Neuron (in vitro differentiated cells): Measurements from ENCODE around the gene PYHIN1.
A peak's percentile ranks its signal among the peaks of the same experiment; 100 is the strongest.
"Not testable (repeated sequence)": the region's sequence is repeated elsewhere in the genome, so short reads cannot be mapped to it uniquely, and the experiment has no call there.

Experiments used
- H2AFZ ChIP-seq: one replicate; pipeline ENCODE4 v1.6.1; 2013; ENCODE audit warnings: low read depth, mild to moderate bottlenecking, inconsistent platforms, low read length, moderate library complexity
- H3K27me3 ChIP-seq: one replicate; pipeline ENCODE4 v1.6.1; 2013; ENCODE audit warnings: low read length; ENCODE audit not compliant: insufficient read depth
- H3K36me3 ChIP-seq: one replicate; pipeline ENCODE4 v1.6.1; 2013; ENCODE audit warnings: low read length; ENCODE audit not compliant: insufficient read depth
- H3K4me1 ChIP-seq: one replicate; pipeline ENCODE4 v1.6.1; 2013; ENCODE audit warnings: low read length; ENCODE audit not compliant: insufficient read depth
- H3K4me3 ChIP-seq: 2 replicates; pipeline ENCODE4 v1.5.1; 2013; ENCODE audit warnings: mild to moderate bottlenecking, low read length, moderate library complexity
- H3K9me3 ChIP-seq: one replicate; pipeline ENCODE4 v1.6.1; 2013; ENCODE audit warnings: low read length

The PYHIN1 gene

DNA sequence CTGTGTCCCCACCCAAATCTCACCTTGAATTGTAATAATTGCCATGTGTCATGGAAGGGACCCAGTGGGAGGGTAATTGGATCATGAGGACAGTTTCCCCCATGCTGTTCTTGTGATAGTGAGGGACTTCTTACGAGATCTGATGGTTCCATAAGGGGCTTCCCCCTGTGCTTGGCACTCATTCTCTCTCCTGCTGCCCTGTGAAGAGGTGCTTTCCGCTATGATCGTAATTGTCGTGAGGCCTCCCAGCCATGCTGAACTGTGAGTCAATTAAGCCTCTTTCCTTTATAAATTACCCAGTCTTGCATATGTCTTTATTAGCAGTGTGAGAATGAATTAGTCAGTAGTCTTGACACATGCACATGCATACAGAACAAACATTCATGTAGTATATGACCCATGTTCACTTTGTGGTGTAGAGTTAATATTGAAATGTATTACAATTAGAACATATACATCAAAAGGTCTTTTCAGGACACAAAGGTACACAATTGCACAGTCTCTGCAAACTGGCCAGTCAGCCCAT lies 61.5 kb downstream of the PYHIN1 start:
- H3K4me3 ChIP-seq = no peak overlapping the region
- H3K36me3 ChIP-seq = no peaks in the 10 kb centered on the region
- no peaks in the 10 kb centered on the region for H3K4me1 ChIP-seq
- no peaks in the 10 kb centered on the region for H3K27me3 ChIP-seq
- H2AFZ ChIP-seq = no peak overlapping the region
- no peaks in the 10 kb centered on the region for H3K9me3 ChIP-seq

DNA sequence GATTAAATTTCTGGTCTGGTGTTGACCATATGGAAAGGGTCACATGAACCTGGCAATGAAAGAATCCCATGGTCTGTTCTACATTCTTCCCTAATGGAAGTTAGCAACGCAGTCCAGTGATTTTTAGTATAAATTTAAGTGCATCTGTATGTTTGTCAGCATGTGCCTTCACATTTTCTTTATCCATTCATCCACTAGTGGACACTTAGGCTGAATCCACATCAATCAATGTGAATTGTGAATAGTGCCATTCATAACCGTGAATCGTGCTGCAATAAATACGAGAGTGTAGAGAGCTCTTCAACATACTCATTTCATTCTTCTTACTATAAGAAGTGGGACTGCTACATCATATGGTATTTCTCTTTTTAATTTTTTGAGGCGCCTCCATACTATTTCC lies 65.6 kb downstream of the PYHIN1 start:
- H3K4me1 ChIP-seq = peaks cover 12% of the 10 kb centered on the region
- no peaks in the 10 kb centered on the region for H3K9me3 ChIP-seq
- H3K27me3 ChIP-seq = no peaks in the 10 kb centered on the region
- H3K4me3 ChIP-seq = no peak overlapping the region
- no peaks in the 10 kb centered on the region for H3K36me3 ChIP-seq
- H2AFZ ChIP-seq = no peak overlapping the region

DNA sequence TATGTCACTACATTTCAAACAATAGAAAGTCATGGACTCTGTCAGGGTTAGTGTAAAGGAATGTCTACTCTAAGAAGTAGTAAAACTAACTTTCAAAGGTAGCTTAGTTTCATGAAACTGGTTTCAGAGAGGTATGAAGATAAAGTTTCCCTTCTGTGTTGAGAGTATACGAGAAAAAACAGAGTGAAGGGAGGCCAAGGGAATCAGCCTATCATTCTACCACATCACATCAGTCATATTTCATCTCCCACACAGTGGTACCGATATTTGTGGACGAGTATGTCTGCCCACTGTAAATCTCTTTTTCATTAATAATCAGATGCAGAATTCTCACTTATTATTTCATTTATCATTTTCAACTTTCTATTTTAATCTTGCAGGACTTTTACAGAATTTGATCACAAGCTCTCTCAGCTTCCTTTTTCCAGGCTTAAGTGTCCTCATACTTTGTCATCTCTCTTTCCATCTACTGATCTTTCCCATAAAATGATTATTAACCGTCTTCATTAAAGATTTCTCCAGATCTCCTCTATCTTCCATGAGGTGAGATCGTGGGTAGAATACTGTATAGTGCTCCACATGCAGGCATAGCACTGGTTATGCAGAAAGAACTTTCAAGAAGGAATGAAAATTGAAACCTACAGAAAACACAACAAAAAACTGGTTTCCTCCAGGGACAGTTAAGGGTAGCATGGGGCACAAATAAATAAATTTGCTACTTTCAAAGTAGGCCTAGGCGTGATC lies 66.9 kb downstream of the PYHIN1 start:
- H3K9me3 ChIP-seq = no peaks in the 10 kb centered on the region
- peaks cover 12% of the 10 kb centered on the region for H3K4me1 ChIP-seq
- H3K27me3 ChIP-seq = no peaks in the 10 kb centered on the region
- H2AFZ ChIP-seq = peak overlapping the region; percentile 94
- H3K36me3 ChIP-seq = no peaks in the 10 kb centered on the region
- H3K4me3 ChIP-seq = peak overlapping the region; percentile 78

DNA sequence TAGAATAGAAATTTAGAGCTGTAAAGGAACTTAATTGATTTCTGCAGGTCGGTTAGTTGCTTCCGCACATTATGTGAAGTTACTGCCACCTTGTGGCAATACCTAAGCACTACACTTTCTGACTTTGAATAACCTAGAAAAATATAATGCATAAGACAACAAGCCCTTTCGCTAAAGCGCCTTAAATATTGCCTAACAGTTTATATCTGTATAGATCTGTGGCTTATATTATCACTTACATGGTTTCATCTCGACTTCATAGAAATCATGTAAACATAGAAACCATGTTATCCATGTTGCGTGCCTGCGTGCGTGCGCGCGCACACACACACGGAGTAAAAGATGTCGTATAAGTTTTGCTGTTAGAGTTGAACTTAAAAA lies 67.4 kb downstream of the PYHIN1 start:
- Histone ChIP-seq H3K4me3 (peak overlapping the region; percentile 78), H3K27me3 (no peaks in the 10 kb centered on the region), H3K9me3 (no peaks in the 10 kb centered on the region), H2AFZ (peak overlapping the region; percentile 94), H3K4me1 (peaks cover 12% of the 10 kb centered on the region), H3K36me3 (no peaks in the 10 kb centered on the region)

DNA sequence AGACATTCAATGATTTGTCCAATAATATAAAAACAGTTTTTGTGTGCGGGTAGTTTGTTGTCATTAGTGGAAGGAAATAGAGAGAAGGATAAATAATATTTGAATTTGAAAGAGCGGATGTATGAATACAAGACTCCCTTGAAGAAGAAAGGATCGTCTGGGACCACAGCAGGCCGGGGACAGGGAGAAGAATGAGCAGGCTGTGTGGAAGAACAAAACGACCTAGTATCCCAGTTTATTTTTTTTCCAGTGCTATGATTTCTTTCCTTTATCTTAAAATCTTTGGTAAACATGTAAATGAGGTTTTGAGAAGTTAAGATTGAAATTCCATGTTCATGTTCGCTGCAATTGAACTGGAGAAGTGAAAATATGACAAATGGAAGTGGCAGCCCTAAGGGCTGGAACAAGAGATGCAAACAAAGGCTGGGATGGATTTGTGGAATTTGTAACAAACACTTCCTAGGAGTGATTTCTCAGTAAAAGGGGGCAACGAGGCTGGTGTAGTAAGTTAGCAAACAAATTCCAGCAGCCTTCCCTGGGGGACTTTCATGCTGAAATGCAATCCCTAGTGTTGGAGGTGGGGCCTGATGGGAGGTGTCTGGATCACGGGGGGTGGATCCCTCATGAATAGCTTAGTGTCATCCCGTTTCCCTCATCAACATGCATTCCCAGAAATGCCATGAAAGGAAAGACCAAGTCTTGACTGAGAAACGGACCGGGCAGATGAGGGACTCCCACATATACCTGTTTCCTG lies 68.1 kb downstream of the PYHIN1 start:
- Histone ChIP-seq H2AFZ (peak overlapping the region; percentile 94), H3K4me1 (peaks cover 12% of the 10 kb centered on the region), H3K36me3 (no peaks in the 10 kb centered on the region)

DNA sequence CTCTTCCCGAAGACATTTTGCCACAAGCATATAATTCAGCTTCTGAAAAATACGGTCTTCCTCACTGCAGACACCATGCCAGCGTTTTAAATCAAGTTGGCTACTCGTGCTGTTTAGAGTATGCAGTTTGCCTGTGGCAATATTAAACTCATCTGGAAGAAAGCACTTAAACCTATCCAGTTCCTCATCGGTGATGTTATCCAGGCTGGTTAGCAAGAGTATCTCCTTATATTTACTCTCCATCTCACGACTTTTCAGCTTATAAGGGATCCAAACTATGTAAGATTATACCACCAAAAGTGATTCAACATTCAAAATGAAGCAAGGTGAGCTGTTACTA lies 68.7 kb downstream of the PYHIN1 start:
- Histone ChIP-seq H3K9me3 (no peaks in the 10 kb centered on the region), H3K4me3 (peak overlapping the region; percentile 78), H3K4me1 (peaks cover 12% of the 10 kb centered on the region), H2AFZ (peak overlapping the region; percentile 91), H3K36me3 (no peaks in the 10 kb centered on the region), H3K27me3 (no peaks in the 10 kb centered on the region)

More for the DNA sequence above, 68.1 kb downstream of the PYHIN1 start:
- no peaks in the 10 kb centered on the region for H3K27me3 ChIP-seq
- no peaks in the 10 kb centered on the region for H3K9me3 ChIP-seq
- H3K4me3 ChIP-seq = peak overlapping the region; percentile 78

DNA sequence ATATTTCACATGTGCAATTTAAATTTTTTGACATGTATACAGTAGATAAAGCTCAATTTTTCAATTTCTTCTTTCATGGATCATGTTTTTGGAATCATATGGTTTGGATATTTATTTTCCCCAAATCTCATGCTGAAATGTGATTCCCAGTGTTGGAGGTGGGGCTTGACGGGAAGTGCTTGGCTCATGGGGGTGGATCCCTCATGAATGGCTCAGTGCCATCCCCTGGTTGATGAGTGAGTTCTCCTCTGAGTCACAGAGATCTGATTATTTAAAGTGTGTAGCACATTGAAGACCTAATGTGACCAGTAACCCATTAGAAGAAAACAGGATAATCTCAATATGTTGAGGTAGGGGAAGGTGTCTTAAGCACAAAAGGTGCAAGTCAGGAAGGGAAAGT lies 69.3 kb downstream of the PYHIN1 start:
- H3K4me3 ChIP-seq = peak overlapping the region; percentile 78
- H3K36me3 ChIP-seq = no peaks in the 10 kb centered on the region
- peak overlapping the region; percentile 91 for H2AFZ ChIP-seq
- H3K27me3 ChIP-seq = no peaks in the 10 kb centered on the region
- H3K9me3 ChIP-seq = no peaks in the 10 kb centered on the region
- H3K4me1 ChIP-seq = peaks cover 12% of the 10 kb centered on the region

DNA sequence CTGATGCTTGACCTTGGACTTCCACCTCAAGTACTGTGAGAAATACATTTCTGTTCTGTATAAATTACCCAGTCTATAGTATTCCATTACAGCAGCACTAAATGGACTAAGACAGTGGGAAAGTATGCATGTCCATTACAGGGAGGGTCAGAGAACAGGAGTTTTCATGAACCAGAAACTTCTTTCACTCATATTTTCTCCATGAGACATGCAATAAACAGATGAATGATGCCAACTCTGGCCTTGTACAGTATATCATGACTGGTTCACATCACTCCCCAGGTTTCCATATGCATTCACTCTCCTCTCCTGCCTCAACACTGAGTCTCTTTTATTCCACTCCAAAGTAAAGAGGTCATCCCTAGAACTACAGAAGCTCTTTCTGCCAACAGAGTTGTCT lies 73.8 kb downstream of the PYHIN1 start:
- no peak overlapping the region for H3K4me3 ChIP-seq
- no peak overlapping the region for H2AFZ ChIP-seq
- H3K4me1 ChIP-seq = peaks cover 12% of the 10 kb centered on the region
- no peaks in the 10 kb centered on the region for H3K27me3 ChIP-seq
- no peaks in the 10 kb centered on the region for H3K36me3 ChIP-seq
- no peaks in the 10 kb centered on the region for H3K9me3 ChIP-seq

DNA sequence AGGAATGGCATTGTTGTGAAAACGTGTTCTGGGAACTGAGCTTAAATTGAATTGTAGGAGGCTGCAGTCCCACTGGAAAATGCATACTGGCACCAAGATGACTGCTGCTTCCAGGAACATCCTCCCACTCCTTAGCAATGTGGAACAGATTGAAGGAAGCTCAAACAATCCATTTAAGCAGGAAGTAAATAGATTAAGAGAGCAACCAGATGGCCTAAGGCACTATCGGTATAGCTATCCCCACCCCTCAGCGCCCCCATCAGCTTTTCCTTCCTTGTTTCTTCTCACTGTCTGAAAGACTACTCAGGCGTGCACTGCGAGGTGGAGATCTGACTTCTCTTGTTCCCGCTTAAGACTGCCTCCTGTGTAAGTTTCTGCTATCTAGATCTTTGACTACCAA lies 74.3 kb downstream of the PYHIN1 start:
- Histone ChIP-seq H3K4me1 (peaks cover 8% of the 10 kb centered on the region), H3K36me3 (no peaks in the 10 kb centered on the region), H3K27me3 (no peaks in the 10 kb centered on the region), H2AFZ (no peak overlapping the region), H3K9me3 (no peaks in the 10 kb centered on the region), H3K4me3 (no peak overlapping the region)

DNA sequence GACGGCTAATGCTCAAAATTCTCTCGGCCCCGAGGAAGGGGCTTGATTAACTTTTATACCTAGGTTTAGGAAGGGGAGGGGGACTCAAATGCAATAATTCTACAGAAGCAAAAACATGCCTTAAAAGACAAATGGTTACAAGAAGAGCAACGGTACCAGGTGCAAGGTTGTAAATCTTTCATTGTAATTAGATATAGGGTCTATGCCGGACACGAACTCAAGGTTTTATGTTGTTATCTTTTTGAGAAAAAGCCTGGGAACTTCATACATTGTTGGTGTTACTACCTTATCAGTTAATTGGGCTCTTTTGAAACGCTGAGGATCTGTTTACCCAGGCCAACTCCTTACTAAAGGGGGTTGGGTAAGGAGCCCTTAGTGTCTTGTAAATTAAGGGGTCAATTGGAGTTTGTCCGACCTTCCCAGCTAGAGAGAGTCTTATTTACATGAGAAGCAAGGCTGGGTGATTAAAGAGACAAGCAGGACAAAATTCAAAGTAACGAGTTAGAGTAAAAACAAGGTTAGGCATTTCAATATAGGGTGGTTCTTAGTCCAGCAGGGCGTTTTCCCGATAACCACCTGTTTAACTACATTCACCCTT lies 75.0 kb downstream of the PYHIN1 start:
- H3K27me3 ChIP-seq, H3K36me3 ChIP-seq, H3K9me3 ChIP-seq, H2AFZ ChIP-seq, H3K4me3 ChIP-seq, H3K4me1 ChIP-seq: not testable (repeated sequence)

DNA sequence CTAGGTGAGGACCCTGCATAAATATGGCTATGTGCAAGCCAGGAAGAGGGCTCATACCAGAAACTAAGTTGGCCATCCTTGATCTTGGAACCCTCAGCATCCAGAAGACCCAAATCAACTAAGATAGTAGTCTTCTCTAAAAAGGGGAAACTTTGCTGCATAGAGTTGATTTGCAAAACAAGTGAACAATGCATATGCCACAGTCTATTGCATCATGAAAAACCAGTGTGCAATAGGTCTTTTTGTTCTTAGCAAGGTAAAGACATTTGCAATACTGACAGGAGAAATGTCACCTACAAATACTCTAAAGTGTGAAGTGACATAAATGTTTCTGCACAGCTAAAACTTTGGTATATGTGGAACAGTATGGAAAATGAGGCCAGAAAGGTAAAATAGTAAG lies 76.4 kb downstream of the PYHIN1 start:
- no peak overlapping the region for H3K4me3 ChIP-seq
- no peaks in the 10 kb centered on the region for H3K9me3 ChIP-seq
- H2AFZ ChIP-seq = no peak overlapping the region
- no peaks in the 10 kb centered on the region for H3K27me3 ChIP-seq
- H3K4me1 ChIP-seq = peaks cover 5% of the 10 kb centered on the region
- no peaks in the 10 kb centered on the region for H3K36me3 ChIP-seq

DNA sequence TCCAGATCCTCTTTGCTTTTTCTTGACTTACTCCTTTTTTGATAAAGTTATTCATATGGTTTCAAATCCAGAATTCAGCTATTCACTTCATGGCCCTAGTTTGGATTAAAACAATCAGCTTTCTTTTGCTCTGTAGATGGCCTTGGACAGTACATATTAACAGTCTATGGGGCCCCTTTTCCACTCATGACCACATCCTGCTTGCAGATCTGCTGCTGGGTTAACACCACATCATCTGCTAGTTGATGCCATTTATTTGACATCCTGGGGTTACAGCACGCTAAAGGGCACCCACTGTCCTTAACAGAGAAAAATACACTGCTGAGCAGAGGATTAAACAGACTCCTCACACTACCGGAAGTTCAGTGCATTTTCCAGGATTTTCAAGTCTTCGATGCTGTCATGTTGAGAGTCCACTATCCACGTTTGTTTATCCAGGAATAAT lies 77.4 kb downstream of the PYHIN1 start:
- H3K36me3 ChIP-seq = no peaks in the 10 kb centered on the region
- no peak overlapping the region for H3K4me3 ChIP-seq
- H3K27me3 ChIP-seq = no peaks in the 10 kb centered on the region
- no peak overlapping the region for H2AFZ ChIP-seq
- H3K4me1 ChIP-seq = peaks cover 5% of the 10 kb centered on the region
- no peaks in the 10 kb centered on the region for H3K9me3 ChIP-seq

DNA sequence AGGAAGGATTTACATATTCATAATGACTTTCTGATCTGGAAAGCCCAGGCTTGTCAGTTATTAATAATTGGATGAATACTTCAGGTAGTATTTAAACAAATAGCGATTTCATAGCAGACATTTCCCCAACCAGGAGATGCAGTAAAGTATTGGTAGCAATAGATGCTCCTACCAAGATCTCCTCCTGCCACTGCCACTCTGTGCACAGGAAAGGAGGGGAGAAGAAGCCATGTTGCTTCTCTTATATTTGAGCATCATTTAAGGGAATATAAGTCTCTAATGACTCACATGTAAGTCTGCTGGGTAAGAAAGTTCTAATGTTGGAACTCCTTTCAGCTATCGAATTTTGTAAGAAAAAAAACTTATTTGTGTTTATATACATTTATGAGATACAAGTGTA lies 77.9 kb downstream of the PYHIN1 start:
- Histone ChIP-seq H3K9me3 (no peaks in the 10 kb centered on the region), H2AFZ (no peak overlapping the region), H3K27me3 (no peaks in the 10 kb centered on the region), H3K4me1 (peaks cover 5% of the 10 kb centered on the region), H3K36me3 (no peaks in the 10 kb centered on the region), H3K4me3 (no peak overlapping the region)
